ENCODE measurements around the gene NT5C2.
"Not testable (repeated sequence)": the region's sequence is repeated elsewhere in the genome, so short reads cannot be mapped to it uniquely, and the experiment has no call there.

NT5C2 gene

DNA sequence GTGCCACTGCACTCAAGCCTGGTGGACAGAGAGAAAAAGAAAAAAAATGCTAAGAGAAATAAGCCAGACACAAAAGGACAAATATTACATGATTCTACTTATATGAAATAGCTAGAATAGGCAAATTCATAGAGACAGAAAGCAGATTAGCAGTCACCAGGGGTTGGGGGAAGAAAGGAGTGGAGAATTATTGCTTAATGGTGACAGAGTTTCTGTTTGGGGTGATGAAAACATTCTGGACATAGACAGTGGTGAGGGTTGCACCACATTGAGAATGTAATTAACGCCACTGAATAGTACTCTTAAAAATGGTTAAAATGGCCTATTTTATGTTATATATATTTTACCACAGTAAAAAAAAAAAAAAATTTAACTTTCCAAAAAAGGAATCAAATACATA is 6.4 kb upstream of the NT5C2 start:
- no peak for DNase-seq

- DNase-seq = no peak
Observed at GRCh38 chr10:103198648-103199047, 5.6 kb upstream of the NT5C2 start.

- no peak for DNase-seq
Observed at GRCh38 chr10:103197903-103198302, 4.8 kb upstream of the NT5C2 start.

- DNase-seq = peak; percentile 38 to 49
Observed at GRCh38 chr10:103197174-103197573, 4.1 kb upstream of the NT5C2 start.

DNA sequence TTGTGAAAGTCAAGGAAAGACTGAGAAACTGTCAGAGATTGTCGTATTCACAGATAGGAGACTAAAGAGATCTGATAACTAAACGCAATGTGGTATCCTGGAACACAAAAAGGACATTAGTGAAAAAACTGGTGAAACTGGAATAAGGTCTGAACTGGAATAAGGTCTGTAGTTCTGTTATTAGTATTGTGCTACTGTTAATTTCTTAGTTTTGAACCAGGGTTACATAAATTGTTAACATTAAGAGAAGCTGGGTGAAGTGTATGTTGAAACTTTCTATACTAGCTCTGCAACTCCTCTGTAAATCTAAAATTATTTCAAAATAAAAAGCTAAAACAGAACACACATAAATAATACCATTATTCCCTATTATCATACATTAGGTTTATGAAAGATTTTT is 3.4 kb upstream of the NT5C2 start:
- no peak for DNase-seq

- peak in 1 of 2 experiments; percentile 21 for DNase-seq
Observed at GRCh38 chr10:103193820-103194529, 903 bp upstream of the NT5C2 start.

GRCh38 chr10:103192451-103193106 is 493 bp downstream of the NT5C2 start:
- DNase-seq = peak; percentile 81

DNA sequence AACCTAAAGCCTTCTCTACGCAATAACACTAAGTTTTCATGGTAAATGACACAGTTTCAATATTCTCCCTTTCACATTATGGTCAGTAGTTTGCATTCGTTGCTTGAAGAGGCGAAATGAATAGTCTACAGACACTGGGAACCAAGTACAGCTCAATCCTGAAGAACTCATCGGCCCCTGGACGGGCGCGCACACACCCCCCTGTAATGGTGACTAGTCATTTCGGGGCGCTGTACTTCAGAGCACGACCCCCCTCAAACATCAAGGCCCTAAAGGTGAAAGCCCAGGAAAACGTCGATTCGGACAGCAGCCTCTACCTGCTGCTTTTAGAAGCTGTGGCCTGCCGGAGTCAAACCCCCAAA is 1.0 kb downstream of the NT5C2 start:
- DNase-seq = no peak

DNA sequence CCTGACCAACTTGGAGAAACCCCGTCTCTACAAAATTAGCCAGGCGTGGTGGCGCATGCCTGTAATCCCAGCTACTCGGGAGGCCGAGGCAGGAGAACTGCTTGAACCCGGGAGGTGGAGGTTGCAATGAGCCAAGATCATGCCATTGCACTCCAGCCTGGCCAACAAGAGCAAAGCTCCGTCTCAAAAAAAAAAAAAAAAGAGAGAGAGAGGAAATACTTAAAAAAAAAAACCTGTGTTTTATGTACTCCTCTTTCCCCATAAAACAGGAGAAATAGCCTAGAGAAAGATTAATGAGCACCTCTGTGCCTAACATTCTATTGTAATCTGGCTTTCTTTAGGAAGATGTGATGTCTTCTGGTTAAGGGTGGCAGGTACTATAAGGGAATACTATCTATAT is 1.9 kb downstream of the NT5C2 start:
- DNase-seq = not testable (repeated sequence)

- DNase-seq = no peak
Observed at GRCh38 chr10:103188853-103189252, 4.2 kb downstream of the NT5C2 start.

GRCh38 chr10:103186128-103186527 is 6.9 kb downstream of the NT5C2 start:
- DNase-seq = no peak

- DNase-seq = no peak
Observed at GRCh38 chr10:103184615-103185014, 8.5 kb downstream of the NT5C2 start.

DNA sequence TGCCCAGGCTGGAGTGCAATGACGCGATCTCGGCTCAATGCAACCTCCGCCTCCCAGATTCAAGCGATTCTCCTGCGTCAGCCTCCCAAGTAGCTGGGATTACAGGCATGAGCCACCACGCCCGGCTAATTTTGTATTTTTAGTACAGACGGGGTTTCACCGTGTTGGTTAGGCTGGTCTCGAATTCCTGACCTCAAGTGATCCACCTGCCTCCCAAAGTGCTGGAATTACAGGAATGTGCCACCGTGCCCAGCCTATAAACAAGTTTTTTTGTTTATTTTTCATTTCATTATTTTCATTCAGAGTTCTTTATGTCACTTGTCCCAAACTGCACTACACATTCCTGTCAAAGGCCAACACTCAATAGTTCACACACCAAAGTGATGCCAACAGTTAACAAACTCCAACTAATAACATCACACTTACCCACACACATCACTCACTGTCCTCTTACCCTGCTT is 9.1 kb downstream of the NT5C2 start:
- not testable (repeated sequence) for DNase-seq

GRCh38 chr10:103181244-103181643 is 11.8 kb downstream of the NT5C2 start:
- DNase-seq = no peak

DNA sequence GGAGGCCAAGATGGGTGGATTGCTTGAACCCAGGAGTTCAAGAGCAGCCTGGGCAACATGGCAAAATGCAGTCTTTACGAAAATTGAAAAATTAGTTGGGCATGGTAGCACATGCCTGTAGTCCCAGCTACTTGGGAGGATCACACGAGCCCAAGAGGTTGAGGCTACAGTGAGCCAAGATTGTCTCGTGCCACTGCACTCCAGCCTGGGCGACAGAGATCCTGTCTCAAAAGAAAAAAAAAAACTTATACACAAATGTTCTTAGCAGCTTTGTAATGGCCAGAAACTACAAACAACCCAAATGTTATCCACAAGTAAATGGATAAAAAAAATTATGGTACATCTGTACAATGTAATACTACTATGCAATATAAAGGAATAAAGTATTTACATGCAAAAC is 12.6 kb downstream of the NT5C2 start:
- no peak for DNase-seq

DNA sequence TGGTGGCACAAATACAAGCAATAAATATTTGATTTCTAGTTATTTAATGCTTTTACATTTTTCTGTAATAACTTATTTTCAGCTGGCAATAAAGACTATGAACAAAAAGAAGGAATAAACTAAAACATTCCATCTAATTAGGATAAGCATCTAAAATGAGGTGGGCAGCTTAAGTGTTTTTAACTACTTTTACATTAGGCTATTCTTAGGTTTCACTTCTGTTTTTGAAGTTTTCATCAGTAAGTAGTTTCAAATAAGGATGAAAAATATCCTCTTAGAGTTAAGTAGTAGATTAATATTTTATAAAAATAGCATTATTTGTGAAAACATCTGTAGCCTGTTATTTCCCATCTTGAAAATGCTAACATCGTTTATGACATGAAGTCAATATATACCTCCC is 15.9 kb downstream of the NT5C2 start:
- no peak for DNase-seq

- no peak for DNase-seq
Observed at GRCh38 chr10:103175580-103176285, 17.3 kb downstream of the NT5C2 start.

GRCh38 chr10:103174324-103174723 is 18.7 kb downstream of the NT5C2 start:
- not testable (repeated sequence) for DNase-seq

DNA sequence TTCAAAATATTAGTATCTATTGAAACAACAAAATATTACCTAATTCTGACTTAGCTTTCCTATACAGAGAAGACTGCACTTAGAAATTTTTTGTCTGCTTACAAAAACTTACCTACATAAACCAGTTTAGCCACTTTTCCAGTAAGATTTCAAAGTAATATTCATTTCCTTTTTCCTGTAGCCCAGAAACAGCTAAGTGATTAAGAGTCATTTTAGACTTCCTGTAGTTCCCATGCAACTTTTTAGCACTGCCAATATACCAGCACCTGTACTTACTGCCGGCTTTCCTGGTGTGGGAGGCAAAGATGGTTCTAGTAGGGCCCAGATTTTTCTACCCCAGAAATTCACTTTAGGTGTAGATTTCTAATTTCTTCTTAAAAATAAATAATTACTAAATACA is 21.8 kb downstream of the NT5C2 start:
- DNase-seq = no peak

DNA sequence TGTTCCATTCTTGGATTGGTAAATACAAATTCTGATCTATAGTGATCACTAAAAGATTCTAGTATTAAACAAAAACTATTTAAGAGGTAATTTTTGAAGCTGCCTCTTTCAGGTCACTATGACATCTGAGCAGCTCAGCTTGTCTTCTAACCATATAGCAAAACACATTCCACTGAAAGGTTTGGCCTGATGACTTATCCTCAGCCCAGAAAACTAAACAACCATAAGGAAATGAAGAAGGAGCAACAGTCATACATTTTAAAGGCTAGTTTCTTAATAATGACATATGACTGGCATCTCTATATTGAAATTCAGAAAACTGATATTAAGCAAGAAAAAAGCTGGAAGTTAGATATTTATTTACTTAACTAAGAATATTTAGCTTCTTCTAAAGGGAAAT is 24.6 kb downstream of the NT5C2 start:
- no peak for DNase-seq

DNA sequence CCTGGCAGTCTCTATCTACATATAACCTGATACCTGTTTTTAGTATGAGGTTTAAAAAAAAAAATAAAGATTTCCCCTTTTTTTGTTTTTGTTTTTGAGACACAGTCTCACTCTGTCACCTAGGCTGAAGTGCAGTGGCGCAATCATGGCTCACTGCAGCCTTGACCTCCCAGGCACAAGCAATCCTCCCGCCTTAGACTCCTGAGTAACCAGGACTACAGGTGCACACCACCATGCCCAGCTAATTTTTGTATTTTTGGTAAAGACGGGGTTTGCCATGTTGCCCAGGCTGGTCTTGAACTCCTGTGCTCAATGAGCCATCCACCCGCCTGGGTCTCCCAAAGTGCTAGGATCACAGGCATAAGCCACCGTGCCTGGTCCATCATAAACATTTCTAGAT is 25.5 kb downstream of the NT5C2 start:
- not testable (repeated sequence) for DNase-seq

DNA sequence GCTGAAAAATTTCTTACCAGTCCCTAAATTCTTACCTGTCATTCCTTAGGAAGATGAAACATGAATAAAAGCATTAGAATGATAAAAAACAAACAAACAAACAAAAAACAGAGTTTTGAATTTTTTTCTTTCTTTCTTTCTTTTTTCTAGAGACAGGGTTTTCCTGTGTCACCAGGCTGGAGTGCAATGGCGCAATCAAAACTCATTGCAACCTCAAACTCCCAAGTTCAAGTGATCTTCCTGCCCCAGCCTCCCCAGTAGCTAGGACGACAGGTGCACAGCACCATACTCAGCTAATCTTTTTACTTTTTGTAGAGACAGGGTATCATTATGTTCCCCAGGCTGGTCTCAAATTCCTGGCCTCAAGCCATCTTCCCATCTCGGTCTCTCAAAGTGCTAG is 26.5 kb downstream of the NT5C2 start:
- no peak for DNase-seq

DNA sequence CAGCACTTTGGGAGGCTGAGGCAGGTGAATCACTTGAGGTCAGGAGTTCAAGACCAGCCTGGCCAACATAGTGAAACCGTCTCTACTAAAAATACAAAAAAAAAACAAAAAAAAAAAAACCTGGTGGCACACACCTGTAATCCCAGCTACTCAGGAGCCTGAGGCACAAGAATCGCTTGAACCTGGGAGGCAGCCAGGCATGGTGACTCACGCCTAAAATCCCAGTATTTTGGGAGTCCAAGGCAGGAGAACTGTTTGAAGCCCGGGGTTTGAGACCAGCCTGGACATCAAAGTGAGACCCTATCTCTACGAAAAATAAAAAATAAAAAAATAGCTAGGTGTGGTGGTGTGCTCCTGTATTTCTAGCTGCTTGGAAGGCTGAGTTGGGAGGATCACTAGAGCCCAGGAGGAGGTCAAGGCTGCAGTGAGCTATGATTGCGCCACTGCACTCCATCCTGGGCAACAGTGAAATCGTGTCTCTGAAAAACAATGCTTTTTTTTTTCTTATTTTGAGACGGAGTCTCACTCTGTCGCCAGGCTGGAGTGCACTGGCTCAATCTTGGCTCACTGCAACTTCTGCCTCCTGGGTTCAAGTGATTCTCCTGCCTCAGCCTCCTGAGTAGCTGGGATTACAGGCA is 29.2 kb downstream of the NT5C2 start:
- DNase-seq = not testable (repeated sequence)

- DNase-seq = no peak
Observed at GRCh38 chr10:103157246-103157645, 35.8 kb downstream of the NT5C2 start.
